HepG2 (cell line): ENCODE results near the gene PPP6R2. TPM values are rescaled to one million over a fixed set of nuclear protein-coding genes. Genes with fewer than 3 reads are reported as not detected.

Experiments
- ARNT ChIP-seq: fragments of 450-650 bp; IDR thresholded peaks from 2 replicates; pipeline ENCODE4 v1.6.1; 2017
- BORCS8-MEF2B ChIP-seq: sonication (generic); formaldehyde crosslinking; IDR thresholded peaks from 2 replicates; pipeline ENCODE4 v1.8.0; 2022; ENCODE audit warnings: mild to moderate bottlenecking, missing genetic modification reagents
- CBX2 ChIP-seq, 2 experiments: fragments of 200-600 bp in 1 of 2; sonication (generic); formaldehyde crosslinking in 1 of 2; IDR thresholded peaks; 2 replicates each; pipeline versions ENCODE4 v1.7.0 to v1.8.1; 2018 to 2022; ENCODE audit warnings: low read depth in 2 of 2, low read length in 1 of 2, mild to moderate bottlenecking in 1 of 2, missing genetic modification reagents in 1 of 2
- HDAC1 ChIP-seq: sonication (generic); formaldehyde crosslinking; IDR thresholded peaks from 2 replicates; pipeline ENCODE4 v1.5.1; 2020; ENCODE audit warnings: mild to moderate bottlenecking, missing genetic modification reagents
- MYPOP ChIP-seq: sonication (generic); formaldehyde crosslinking; IDR thresholded peaks from 2 replicates; pipeline ENCODE4 v1.8.1; 2023; ENCODE audit warnings: mild to moderate bottlenecking, moderate library complexity, missing genetic modification reagents
- NFIB ChIP-seq: sonication (generic); formaldehyde crosslinking; IDR thresholded peaks from 2 replicates; pipeline ENCODE4 v1.9.0; 2021; ENCODE audit warnings: missing genetic modification reagents, mild to moderate bottlenecking, borderline replicate concordance
- PAF1 ChIP-seq: IDR thresholded peaks from 2 replicates; pipeline ENCODE4 v1.6.1; 2016; ENCODE audit warnings: missing genetic modification reagents, missing compliant biosample characterization
- SMC3 ChIP-seq: IDR thresholded peaks from 2 replicates; pipeline ENCODE4 v1.6.1; 2011; ENCODE audit warnings: low read length, improper control_type of control experiment
- SRY ChIP-seq: sonication (generic); formaldehyde crosslinking; IDR thresholded peaks from 2 replicates; pipeline ENCODE4 v1.8.0; 2022; ENCODE audit warnings: mild to moderate bottlenecking, missing genetic modification reagents
- ZNF276 ChIP-seq: sonication (generic); formaldehyde crosslinking; IDR thresholded peaks from 2 replicates; pipeline ENCODE4 v1.4.0; 2020; ENCODE audit warnings: mild to moderate bottlenecking, low read depth, missing genetic modification reagents
- ZNF792 ChIP-seq: IDR thresholded peaks from 2 replicates; pipeline ENCODE4 v1.6.1; 2016
- polyA plus RNA-seq, 8 experiments: library from polyadenylated mRNA; depleted of rRNA in 3 of 8; stranded (reverse) in 7 of 8; unstranded in 1 of 8; fragments of >200 nt; fragmentation: Illumina TruSeq in 4 of 8; extraction: Trizol in 4 of 8; gene quantifications; 2 replicates each; pipeline versions ENCODE4 v1.2.1 to v1.2.3, GENCODE V29; 2011 to 2016; ENCODE audit warnings: low read depth in 4 of 8, missing spikeins in 1 of 8, mixed read lengths in 1 of 8; ENCODE audit not compliant: insufficient read depth in 1 of 8
- total RNA-seq, 5 experiments: library from RNA; depleted of rRNA; stranded (reverse); fragments of >200 nt; fragmentation: Illumina TruSeq; extraction: Trizol; gene quantifications; 2 replicates each; pipeline ENCODE4 v1.2.3, GENCODE V29; 2016; ENCODE audit warnings: low read depth in 1 of 5
- TF ChIP-seq, protein P1 (sequence below): sonication (generic); formaldehyde crosslinking; IDR thresholded peaks from 2 replicates; pipeline ENCODE4 v1.4.0; 2020; ENCODE audit warnings: mild to moderate bottlenecking, missing genetic modification reagents

PPP6R2 gene
- total and polyA plus RNA-seq, 2 of the 13 experiments (the other 11 are each of a cell fraction or from before 2014, with no cell fraction given) = 55.0 to 102 TPM

GRCh38 chr22:50396751-50397370, 53.7 kb downstream of the PPP6R2 start (continued):
- TF ChIP-seq ZNF276 (CRISPR knock-in tag) (no peak; the same call in 1 of the 2 replicates), MYPOP (CRISPR knock-in tag) (peak; percentile 72; the same call in 1 of the 2 replicates), HDAC1 (CRISPR knock-in tag) (peak; percentile 94), SRY (CRISPR knock-in tag) (no peak), PAF1 (0 out of 2 replicates have a peak, but pooled peaks have one; percentile 32), ARNT (no peak), ZNF792 (CRISPR knock-in tag) (peak; percentile 66), NFIB (no peak), BORCS8-MEF2B (CRISPR knock-in tag) (no peak), SMC3 (no peak), CBX2 (IDR thresholded peaks at IDR 0.05; ENCODE audit: low read depth, low read length) (no peak), CBX2 (CRISPR knock-in tag; IDR thresholded peaks at IDR 0.05; ENCODE audit: low read depth) (no peak)
- TF ChIP-seq, protein P1, sequence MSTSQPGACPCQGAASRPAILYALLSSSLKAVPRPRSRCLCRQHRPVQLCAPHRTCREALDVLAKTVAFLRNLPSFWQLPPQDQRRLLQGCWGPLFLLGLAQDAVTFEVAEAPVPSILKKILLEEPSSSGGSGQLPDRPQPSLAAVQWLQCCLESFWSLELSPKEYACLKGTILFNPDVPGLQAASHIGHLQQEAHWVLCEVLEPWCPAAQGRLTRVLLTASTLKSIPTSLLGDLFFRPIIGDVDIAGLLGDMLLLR (CRISPR knock-in tag) = no peak
- TF ChIP-seq, all 625 proteins: peak for 225
